Endothelial cell of umbilical vein (primary cell): ENCODE measurements around the gene CYP27A1. TPM values are rescaled to one million over a fixed set of nuclear protein-coding genes. Genes with fewer than 3 reads are reported as not detected.

ENCODE experiments used
- BruUV-seq: library from RNA; stranded (reverse); fragments of 400-500 nt; replicated peaks from 2 replicates; lab custom pipeline; 2021; lab: Mats Ljungman, UMichigan
- CTCF ChIA-PET: fragments of 300-600, 350-600 bp; sonication (Branson Sonifier 250); formaldehyde crosslinking; loops from one replicate; lab custom pipeline; 2021; ENCODE audit warnings: antibody characterized with exemption, inconsistent platforms; lab: Charles Lee
- POLR2A ChIA-PET: fragments of 300-600, 350-600 bp; sonication (Branson Sonifier 250); formaldehyde crosslinking; loops from one replicate; lab custom pipeline; 2021; ENCODE audit warnings: antibody characterized with exemption, inconsistent platforms; lab: Charles Lee
- DNase-seq: peaks from one replicate; pipeline ENCODE4 v3.0.0-alpha.2; 2011; ENCODE audit warnings: low read depth, low spot score
- FAIRE-seq: peaks from 2 replicates; lab custom pipeline; 2011; peaks lifted over from hg19 to GRCh38; lab: Jason Lieb, UNC
- H2AFZ ChIP-seq: 2 replicates; pipeline ENCODE4 v1.6.0; 2012; ENCODE audit warnings: low read depth, low read length, control low read depth, inconsistent platforms
- H3K27ac ChIP-seq: 2 replicates; pipeline ENCODE4 v1.5.1; 2011; ENCODE audit warnings: low read depth, mild to moderate bottlenecking, control low read depth, low read length, moderate library complexity; ENCODE audit not compliant: insufficient read depth
- H3K27me3 ChIP-seq, 2 experiments: 2 replicates each; pipeline versions ENCODE4 v1.6.0 to v1.6.1; 2011; ENCODE audit warnings: low read length in 2 of 2, mixed read lengths in 1 of 2; ENCODE audit not compliant: control insufficient read depth in 2 of 2, insufficient read depth in 2 of 2
- H3K36me3 ChIP-seq, 2 experiments: 2 replicates in 1 of 2; 3 replicates in 1 of 2; pipeline ENCODE4 v1.5.1; 2011; ENCODE audit warnings: low read length in 2 of 2, mild to moderate bottlenecking in 1 of 2, moderate library complexity in 1 of 2; ENCODE audit not compliant: control insufficient read depth in 2 of 2, insufficient read depth in 2 of 2; ENCODE audit errors: extremely low read depth in 1 of 2
- H3K4me1 ChIP-seq: 3 replicates; pipeline ENCODE4 v1.5.1; 2011; ENCODE audit warnings: mild to moderate bottlenecking, low read length; ENCODE audit not compliant: control insufficient read depth, insufficient read depth; ENCODE audit errors: extremely low read depth
- H3K4me2 ChIP-seq: 2 replicates; pipeline ENCODE4 v1.6.1; 2011; ENCODE audit warnings: low read length, control low read depth, mixed read lengths; ENCODE audit not compliant: insufficient read depth
- H3K4me3 ChIP-seq, 3 experiments: fragments of 200-600 bp in 1 of 3; sonication (generic), shearing (Covaris generic) in 1 of 3; replicated peaks in 1 of 3; 2 replicates each; pipeline ENCODE4 v1.5.1; 2011 to 2016; ENCODE audit warnings: control low read depth in 3 of 3, low read length in 3 of 3, mild to moderate bottlenecking in 2 of 3, inconsistent platforms in 1 of 3, low read depth in 1 of 3, moderate library complexity in 1 of 3; ENCODE audit not compliant: insufficient read depth in 1 of 3
- H3K79me2 ChIP-seq: 2 replicates; pipeline ENCODE4 v1.6.0; 2012; ENCODE audit warnings: low read length, inconsistent platforms; ENCODE audit not compliant: control insufficient read depth, insufficient read depth
- H3K9ac ChIP-seq: replicated peaks from 2 replicates; pipeline ENCODE3; 2011; ENCODE audit warnings: low read length, control low read depth; ENCODE audit not compliant: insufficient read depth; ENCODE audit errors: extremely low read depth
- H3K9me1 ChIP-seq: replicated peaks from 3 replicates; pipeline ENCODE4 v1.6.0; 2011; ENCODE audit warnings: mild to moderate bottlenecking, low read length; ENCODE audit not compliant: control insufficient read depth, insufficient read depth; ENCODE audit errors: extremely low read depth
- H3K9me3 ChIP-seq: replicated peaks from 2 replicates; pipeline ENCODE4 v1.5.1; 2012; ENCODE audit warnings: low read length, inconsistent platforms; ENCODE audit not compliant: control insufficient read depth, insufficient read depth
- H4K20me1 ChIP-seq: replicated peaks from 2 replicates; pipeline ENCODE3; 2011; ENCODE audit warnings: mild to moderate bottlenecking, low read length; ENCODE audit not compliant: control insufficient read depth, insufficient read depth; ENCODE audit errors: extremely low read depth
- CTCF ChIP-seq, 2 donors: IDR thresholded peaks; 1 replicate in 1 of 2; 2 replicates in 1 of 2; pipeline ENCODE4 v1.5.1; 2011; ENCODE audit warnings: low read length in 2 of 2, mild to moderate bottlenecking in 2 of 2, moderate library complexity in 2 of 2, control low read depth in 1 of 2, inconsistent platforms in 1 of 2, low read depth in 1 of 2; ENCODE audit not compliant: insufficient read depth in 1 of 2; ENCODE audit errors: extremely low read depth in 1 of 2
- EZH2 ChIP-seq: IDR thresholded peaks from 2 replicates; pipeline ENCODE4 v1.6.1; 2012; ENCODE audit warnings: borderline replicate concordance, low read depth, mild to moderate bottlenecking, moderate library complexity, low read length, inconsistent platforms; ENCODE audit not compliant: severe bottlenecking
- FOS ChIP-seq: IDR thresholded peaks from 2 replicates; pipeline ENCODE4 v1.6.1; 2011; ENCODE audit warnings: mild to moderate bottlenecking, low read length, moderate library complexity, borderline replicate concordance; ENCODE audit not compliant: insufficient read depth
- GATA2 ChIP-seq: IDR thresholded peaks from 2 replicates; pipeline ENCODE4 v1.7.0; 2011; ENCODE audit warnings: low read depth, mild to moderate bottlenecking, moderate library complexity, mixed read lengths, low read length; ENCODE audit not compliant: insufficient read length, insufficient read depth
- JUN ChIP-seq: IDR thresholded peaks from 2 replicates; pipeline ENCODE4 v1.6.1; 2011; ENCODE audit warnings: borderline replicate concordance, low read depth; ENCODE audit not compliant: insufficient read length, insufficient read depth
- MAX ChIP-seq: IDR thresholded peaks from 2 replicates; pipeline ENCODE4 v1.6.1; 2011; ENCODE audit not compliant: insufficient read depth, insufficient read length
- MYC ChIP-seq: IDR thresholded peaks from one replicate; pipeline ENCODE4 v1.6.1; 2011; ENCODE audit warnings: mild to moderate bottlenecking, low read depth, low read length
- POLR2A ChIP-seq: IDR thresholded peaks from 2 replicates; pipeline ENCODE4 v1.6.1; 2012; ENCODE audit warnings: low read depth, mild to moderate bottlenecking, control low read depth, low read length
- POLR2AphosphoS5 ChIP-seq: IDR thresholded peaks from 2 replicates; pipeline ENCODE4 v1.6.1; 2012; ENCODE audit warnings: low read depth, mild to moderate bottlenecking, control low read depth, low read length, moderate library complexity; ENCODE audit not compliant: insufficient read depth
- dilution Hi-C: fragments of 300-500 bp; cut with MboI; formaldehyde crosslinking; loops from one replicate; pipeline ENCODE4 v1.15.0; 2019; ENCODE audit warnings: low sequenced_read_pairs; ENCODE audit not compliant: extremely low pct_ligation_motif_present
- intact Hi-C: fragments of 100-400 bp; cut with micrococcal nuclease; formaldehyde crosslinking; loops from one replicate; pipeline ENCODE4 v1.10.0; 2022
- polyA plus RNA-seq, 4 experiments: library from polyadenylated mRNA; depleted of rRNA in 3 of 4; stranded (reverse) in 3 of 4; unstranded in 1 of 4; fragments of >200 nt; gene quantifications; 2 replicates each; pipeline versions ENCODE4 v1.2.1 to v1.2.3, GENCODE V29; 2011 to 2012; ENCODE audit warnings: missing spikeins in 1 of 4
- total RNA-seq: library from RNA; stranded (reverse); gene quantifications from 2 replicates; pipeline ENCODE4 v1.2.3, GENCODE V29; 2021

Gene CYP27A1
- total and polyA plus RNA-seq, 2 donors (not counting 3 experiments of a cell fraction or from before 2014, with no cell fraction given), result 15.1 to 34.9 TPM

GRCh38 chr2:218748741-218749441, 33.1 kb upstream of the CYP27A1 start:
- Histone ChIP-seq H4K20me1 (no peaks in the 10 kb centered on the region), H2AFZ (no peak overlapping the region), H3K9ac (no peak overlapping the region), H3K4me1 (no peaks in the 10 kb centered on the region), H3K9me3 (no peaks in the 10 kb centered on the region), H3K79me2 (no peaks in the 10 kb centered on the region), H3K9me1 (no peaks in the 10 kb centered on the region), H3K36me3 (peaks cover 35 to 48% of the 10 kb centered on the region in 2 experiments), H3K4me2 (no peak overlapping the region), H3K4me3 (no peak overlapping the region), H3K27me3 (no peaks in the 10 kb centered on the region), H3K27ac (no peak overlapping the region)
- BruUV-seq, result no TSS peak
- CTCF ChIA-PET, result interaction anchor here (0.7 to 1.2 kb wide), 3 partner anchors 99 to 149 kb away, joined by 3 read pairs; no protein-coding TSS in a partner anchor
- TF ChIP-seq EZH2 (no peak), JUN (no peak), POLR2A (no peak), POLR2AphosphoS5 (no peak), MYC (no peak), GATA2 (no peak), FOS (no peak), MAX (no peak), CTCF (IDR thresholded peaks at IDR 0.05; ENCODE audit: extremely low read depth in 1 of 2, insufficient read depth in 1 of 2, low read depth in 1 of 2, low read length in 2 of 2) (no peak)
- dilution Hi-C loops, result no loop called here
- intact Hi-C loops, result no loop called here
- DNase-seq (no peak), FAIRE-seq (no peak)
- POLR2A ChIA-PET, result no interaction called here
